Measurements from ENCODE around the gene ATP1A3. TPM values are rescaled to one million over a fixed set of nuclear protein-coding genes. Genes with fewer than 3 reads are reported as not detected.

Gene ATP1A3
- total RNA-seq, 1 donor from 2014 or later: 1.8 TPM

- no peak for TF ChIP-seq CTCF (IDR thresholded peaks at IDR 0.05)
- ATAC-seq (ENCODE audit: low read depth): no peak
- ChIA-PET POLR2A (interaction anchor here (0.7 kb wide), 1 partner anchor 149 kb away, joined by 3 read pairs; no protein-coding TSS in a partner anchor), CTCF (no interaction called here)
- Mint-ChIP-seq H3K36me3 (ENCODE audit: low read depth) (no peaks in the 10 kb centered on the region), H3K4me1 (no peaks in the 10 kb centered on the region), H3K9me3 (no peaks in the 10 kb centered on the region), H3K4me3 (no peak overlapping the region), H3K27me3 (peaks cover 27% of the 10 kb centered on the region), H3K27ac (no peak overlapping the region)
- no peak for DNase-seq
- intact Hi-C loops (cut with micrococcal nuclease): no loop called here
Observed at GRCh38 chr19:42028304-42029216, 34.5 kb upstream of the ATP1A3 start.

DNA sequence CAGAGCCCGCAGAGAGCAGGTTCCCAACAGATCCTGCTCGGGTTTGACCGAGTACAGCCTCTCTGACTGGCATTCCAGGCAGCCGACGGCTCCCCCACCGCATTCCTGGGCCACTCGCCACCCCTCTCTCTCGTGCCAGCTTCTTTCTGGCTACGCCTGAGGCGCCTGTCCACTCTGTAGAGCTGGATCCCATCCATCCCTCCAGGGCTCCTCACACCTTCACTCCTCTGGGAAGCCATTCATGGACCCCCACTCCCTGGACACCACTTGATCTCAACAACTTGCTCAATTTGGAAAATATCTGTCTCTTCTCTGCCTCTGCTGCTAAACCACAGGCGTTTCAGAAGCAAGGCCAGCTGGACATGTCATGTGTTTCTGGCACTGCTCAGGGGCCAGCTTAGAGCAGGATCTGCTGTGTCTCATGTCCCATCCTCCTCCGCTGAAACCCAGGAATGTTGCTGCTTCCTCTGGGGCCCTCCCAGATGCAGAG is 30.6 kb upstream of the ATP1A3 start:
- Mint-ChIP-seq H3K4me3 (no peak overlapping the region), H3K27ac (no peak overlapping the region), H3K9me3 (no peaks in the 10 kb centered on the region), H3K27me3 (peaks cover 20% of the 10 kb centered on the region), H3K36me3 (ENCODE audit: low read depth) (no peaks in the 10 kb centered on the region), H3K4me1 (no peaks in the 10 kb centered on the region)
- DNase-seq: no peak
- ATAC-seq (ENCODE audit: low read depth): no peak
- TF ChIP-seq CTCF (IDR thresholded peaks at IDR 0.05): no peak
- ChIA-PET POLR2A (no interaction called here), CTCF (no interaction called here)
- intact Hi-C loops (cut with micrococcal nuclease): no loop called here

GRCh38 chr19:42023943-42024260 is 29.9 kb upstream of the ATP1A3 start:
- Mint-ChIP-seq H3K36me3 (ENCODE audit: low read depth) (no peaks in the 10 kb centered on the region), H3K9me3 (no peaks in the 10 kb centered on the region), H3K4me1 (no peaks in the 10 kb centered on the region), H3K4me3 (no peak overlapping the region), H3K27me3 (peaks cover 18% of the 10 kb centered on the region), H3K27ac (no peak overlapping the region)
- no peak for DNase-seq
- ATAC-seq (ENCODE audit: low read depth): no peak
- ChIA-PET CTCF (no interaction called here), POLR2A (no interaction called here)
- intact Hi-C loops (cut with micrococcal nuclease): no loop called here
- TF ChIP-seq CTCF (IDR thresholded peaks at IDR 0.05): no peak

GRCh38 chr19:42023121-42023942 is 29.3 kb upstream of the ATP1A3 start:
- no peak for DNase-seq
- CTCF ChIA-PET: no interaction called here
- no peak for TF ChIP-seq CTCF (IDR thresholded peaks at IDR 0.05)
- Mint-ChIP-seq H3K9me3 (no peaks in the 10 kb centered on the region), H3K4me1 (no peaks in the 10 kb centered on the region), H3K36me3 (ENCODE audit: low read depth) (no peaks in the 10 kb centered on the region), H3K27me3 (peaks cover 15% of the 10 kb centered on the region), H3K4me3 (no peak overlapping the region), H3K27ac (no peak overlapping the region)
- intact Hi-C loops (cut with micrococcal nuclease): no loop called here
- no peak for ATAC-seq (ENCODE audit: low read depth)
- POLR2A ChIA-PET: no interaction called here

DNA sequence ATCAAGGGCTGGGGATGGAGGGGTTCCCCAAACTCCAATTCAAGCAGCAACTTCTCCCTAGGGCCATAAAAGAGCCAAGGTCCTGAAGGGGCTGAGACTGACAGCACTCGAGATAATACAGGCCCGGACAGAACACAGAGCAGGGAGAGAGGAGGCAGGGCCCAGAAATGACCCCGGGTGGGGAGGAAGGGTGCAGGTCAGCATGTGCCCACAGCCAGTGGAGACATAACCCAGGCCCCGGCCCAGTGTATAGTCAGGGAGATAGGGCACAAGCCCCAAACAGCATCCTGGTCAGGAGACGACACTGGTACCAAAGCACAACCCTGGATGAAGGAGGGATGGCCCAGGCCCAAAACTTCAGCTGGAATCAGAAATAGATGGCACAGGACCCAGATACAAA is 28.6 kb upstream of the ATP1A3 start:
- H3K4me1 Mint-ChIP-seq: no peaks in the 10 kb centered on the region
- no peaks in the 10 kb centered on the region for H3K9me3 Mint-ChIP-seq
- no peak for TF ChIP-seq CTCF (IDR thresholded peaks at IDR 0.05)
- H3K27me3 Mint-ChIP-seq: peaks cover 13% of the 10 kb centered on the region
- POLR2A ChIA-PET: no interaction called here
- no peaks in the 10 kb centered on the region for H3K36me3 Mint-ChIP-seq (ENCODE audit: low read depth)
- ATAC-seq (ENCODE audit: low read depth): no peak
- H3K27ac Mint-ChIP-seq: no peak overlapping the region
- intact Hi-C loops (cut with micrococcal nuclease): no loop called here
- DNase-seq: no peak
- H3K4me3 Mint-ChIP-seq: no peak overlapping the region
- CTCF ChIA-PET: no interaction called here

Data from activated B cell treated with CpG ODN at 0.5 μM for 24 hours (primary cell).